Iris pigment epithelial cell (primary cell): Measurements from ENCODE around the gene OSBPL6.

Experiments used
- DNase-seq: peaks from one replicate; pipeline ENCODE4 v3.0.0-alpha.2; 2011; ENCODE audit warnings: low read depth

OSBPL6 gene

GRCh38 chr2:178448968-178449661, 254.8 kb downstream of the OSBPL6 start:
- DNase-seq, result no peak

- DNase-seq, result peak; percentile 9
Measured at GRCh38 chr2:178449700-178450523, 255.6 kb downstream of the OSBPL6 start.

- no peak for DNase-seq
Measured at GRCh38 chr2:178450524-178450773, 256.1 kb downstream of the OSBPL6 start.

GRCh38 chr2:178450774-178451525, 256.6 kb downstream of the OSBPL6 start, which contains the start of the genes PJVK and PRKRA:
Gene PJVK, plus strand, starts transcription at chr2:178451378. Its CDS starts 2,032 bp downstream, at chr2:178453410.
Gene PRKRA, minus strand, starts transcription at chr2:178451175. Its CDS starts 145 bp downstream, at chr2:178451030.
- DNase-seq, result peak; percentile 98

GRCh38 chr2:178452334-178452733, 258.0 kb downstream of the OSBPL6 start:
- no peak for DNase-seq
